HG03060 (cell line): ENCODE results near the gene OR4D1.

Source experiments
- ATAC-seq: cut with Tn5 transposase; IDR thresholded peaks from one replicate; pipeline ENCODE4 v1.9.1; 2021; ENCODE audit warnings: low read depth, moderate number of reproducible peaks; ENCODE audit not compliant: unreplicated experiment

The OR4D1 gene

DNA sequence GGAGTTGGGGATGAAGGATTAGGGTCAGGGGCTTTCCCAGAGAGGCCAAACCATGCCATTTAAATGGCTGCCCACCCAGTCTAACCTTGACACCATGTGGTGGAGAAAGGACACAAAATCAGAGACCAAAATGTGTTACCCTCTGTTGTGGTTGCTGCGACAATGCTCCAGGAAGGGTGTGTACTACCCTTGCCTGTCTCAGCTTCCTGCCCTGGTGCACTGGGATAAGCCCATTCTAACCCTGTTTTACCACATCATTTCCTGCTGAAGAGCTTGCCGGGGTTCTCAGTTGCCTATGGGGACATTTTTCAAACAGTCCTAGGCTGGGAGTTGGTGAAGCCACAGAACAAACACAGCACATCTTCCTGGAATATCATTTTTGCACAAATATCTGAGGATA, 4.9 kb downstream of the OR4D1 start:
- ATAC-seq: no peak

- ATAC-seq: no peak
Measured at GRCh38 chr17:58153671-58154070, 5.5 kb downstream of the OR4D1 start.

DNA sequence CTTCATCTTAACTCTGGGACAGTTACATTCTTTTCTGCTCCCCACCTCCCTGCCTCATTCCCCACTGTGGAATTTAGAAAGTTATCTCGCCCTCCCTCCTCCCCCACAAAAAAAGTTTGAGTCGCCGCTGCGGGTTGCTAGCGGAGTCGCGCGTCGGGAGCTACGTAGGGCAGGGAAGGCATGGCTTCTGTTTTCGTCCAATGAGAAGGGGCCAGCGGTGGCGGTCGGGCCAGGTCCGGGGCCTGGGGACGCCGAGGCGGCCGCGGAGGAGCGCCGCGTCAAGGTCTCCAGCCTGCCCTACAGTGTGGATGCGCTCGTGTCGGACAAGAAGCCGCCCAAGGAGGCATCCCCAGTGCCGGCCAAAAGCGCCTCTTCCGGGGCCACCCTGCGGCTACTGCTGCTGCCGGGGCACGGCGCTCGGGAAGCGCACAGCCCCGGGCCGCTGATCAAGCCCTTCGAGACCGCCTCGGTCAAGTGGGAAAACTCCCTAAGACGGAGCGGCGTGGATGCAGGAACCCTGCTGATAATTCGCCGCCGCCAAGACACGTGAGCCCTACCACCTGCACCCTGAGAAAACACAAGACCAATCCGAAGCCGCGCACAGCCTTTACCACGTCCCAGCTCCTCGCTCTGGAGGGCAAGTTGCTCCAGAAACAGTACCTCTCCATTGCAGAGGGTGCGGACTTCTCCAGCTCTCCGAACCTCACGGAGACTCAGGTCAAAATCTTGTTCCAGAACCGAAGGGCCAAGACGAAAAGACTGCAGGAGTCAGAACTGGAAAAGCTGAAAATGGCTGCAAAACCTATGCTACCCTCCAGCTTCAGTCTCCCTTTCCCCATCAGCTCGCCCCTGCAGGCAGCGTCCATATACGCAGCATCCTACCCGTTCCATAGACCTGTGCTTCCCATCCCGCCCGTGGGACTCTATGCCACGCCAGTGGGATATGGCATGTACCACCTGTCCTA, 8.9 kb downstream of the OR4D1 start:
- ATAC-seq: no peak

DNA sequence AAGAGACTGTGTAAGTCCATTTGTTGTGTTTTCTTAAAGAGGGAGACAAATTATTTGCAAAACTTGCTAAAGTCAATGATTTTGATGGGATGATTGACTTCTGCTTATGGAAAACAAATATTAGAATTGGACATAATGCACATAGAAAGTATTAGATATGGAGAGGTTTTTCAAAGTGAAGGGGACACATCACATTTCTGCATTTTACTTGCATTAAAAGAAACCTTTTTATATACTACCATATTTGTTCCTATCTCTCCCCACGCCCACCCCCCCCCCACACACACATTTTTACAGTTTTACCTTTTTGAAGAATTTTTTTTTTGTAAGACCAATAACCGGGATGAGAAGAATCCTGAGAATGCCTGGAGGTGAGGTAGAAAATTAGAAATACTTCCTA, 10.0 kb downstream of the OR4D1 start:
- ATAC-seq: no peak

DNA sequence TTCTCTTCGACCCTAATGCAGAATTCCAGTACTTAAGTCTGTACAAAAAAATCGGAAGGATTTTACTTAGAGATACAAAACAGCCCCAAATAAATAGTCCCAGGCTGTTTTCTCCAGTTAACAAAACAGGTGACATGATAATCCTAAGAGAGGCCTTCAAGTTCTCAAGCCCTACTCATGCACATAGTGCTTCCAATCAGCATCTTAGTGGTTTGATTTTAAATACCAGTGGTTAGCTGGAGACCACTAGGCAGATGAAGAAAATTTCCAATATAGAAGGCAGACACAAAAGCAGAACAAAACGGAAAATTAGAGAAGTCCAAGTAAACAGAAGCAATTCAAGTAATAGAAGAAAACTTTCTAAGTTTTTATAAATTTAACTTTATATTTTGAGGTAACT, 13.4 kb downstream of the OR4D1 start:
- no peak for ATAC-seq

GRCh38 chr17:58165981-58166380, 17.8 kb downstream of the OR4D1 start:
- ATAC-seq: no peak

DNA sequence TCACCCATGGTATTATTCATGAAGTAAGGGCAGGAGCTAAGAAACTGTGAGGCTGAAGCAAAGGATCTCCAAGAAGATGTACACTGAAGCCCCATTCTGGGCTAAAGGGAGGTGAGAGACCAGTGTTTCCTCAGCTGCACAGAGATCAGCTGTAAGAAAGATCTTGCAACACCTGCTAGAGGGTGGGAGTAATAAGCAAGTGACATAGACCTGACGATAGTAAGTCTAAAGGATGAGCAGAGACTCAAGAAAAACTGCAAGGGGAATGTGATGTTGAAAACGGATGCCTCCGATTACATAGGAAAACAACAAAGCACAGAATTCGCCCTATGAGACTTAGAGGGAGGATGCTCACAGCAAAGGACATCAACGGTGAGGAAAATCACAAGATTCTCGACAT, 18.5 kb downstream of the OR4D1 start, which contains the start of gene OR4D2:
Gene OR4D2, plus strand, starts transcription at position 301 of the 400 bp plus-strand sequence. CDS start 2,674 bp downstream, outside the sequence.
- ATAC-seq: no peak

GRCh38 chr17:58170622-58171021, 22.4 kb downstream of the OR4D1 start:
- ATAC-seq: no peak

GRCh38 chr17:58172369-58173071, 24.3 kb downstream of the OR4D1 start:
- no peak for ATAC-seq

DNA sequence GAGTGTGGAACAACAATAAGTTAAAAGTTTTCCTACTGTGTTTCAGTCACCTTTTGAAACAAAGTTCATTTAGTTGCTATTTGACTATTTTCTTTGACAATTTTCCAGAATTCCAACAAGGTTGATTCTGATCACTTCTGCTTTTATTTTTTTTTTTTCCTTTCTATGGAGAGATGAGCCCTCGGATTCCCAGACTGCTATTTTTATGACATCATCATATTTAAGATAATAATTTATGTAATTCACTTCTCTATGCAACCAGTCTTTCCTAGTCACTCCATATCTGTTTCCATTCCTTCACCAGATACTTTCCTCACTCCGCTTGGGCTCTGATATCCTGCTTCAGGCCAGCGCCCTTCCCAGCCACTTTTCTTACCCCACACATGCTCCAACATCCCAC, 26.7 kb downstream of the OR4D1 start:
- ATAC-seq: no peak

DNA sequence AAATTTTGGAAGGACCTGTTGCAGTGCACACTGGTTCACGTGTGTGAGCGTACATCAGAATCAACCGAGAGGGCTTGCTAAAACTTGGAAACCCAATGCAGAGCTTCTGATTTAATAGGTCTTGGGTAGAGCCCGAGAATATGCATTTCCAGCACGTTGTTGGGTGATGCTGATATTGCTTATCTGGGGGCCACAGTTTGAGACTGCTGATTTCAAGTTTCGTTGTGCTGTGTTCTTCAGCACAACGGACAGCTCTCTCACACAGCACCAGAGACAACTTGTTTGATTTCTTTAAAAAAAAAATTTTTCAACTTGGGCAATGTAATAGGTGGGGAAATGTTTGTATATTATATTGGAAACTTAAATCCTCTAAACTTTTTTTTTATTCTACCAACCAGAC, 28.0 kb downstream of the OR4D1 start:
- no peak for ATAC-seq

DNA sequence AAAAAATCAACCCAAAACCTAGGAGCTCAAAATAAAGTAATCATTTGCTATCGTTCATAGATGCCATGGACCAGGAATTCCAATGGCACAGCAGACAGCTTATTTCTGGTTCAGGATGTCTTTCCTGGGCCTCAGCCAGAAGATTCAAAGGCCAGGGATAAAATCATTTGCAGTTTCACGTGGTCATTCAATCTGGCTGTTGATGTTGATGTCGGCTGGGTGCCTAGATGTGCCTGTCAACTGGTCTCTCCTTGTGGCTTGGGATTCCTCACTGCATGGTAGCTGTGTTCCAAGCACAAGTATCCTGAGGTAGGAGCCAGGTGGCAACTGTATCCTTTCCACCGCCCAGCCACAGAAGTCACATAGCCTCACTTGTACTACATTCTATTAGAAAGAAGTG, 33.6 kb downstream of the OR4D1 start:
- ATAC-seq: no peak

- ATAC-seq: no peak
Measured at GRCh38 chr17:58183514-58183913, 35.3 kb downstream of the OR4D1 start.

- no peak for ATAC-seq
Measured at GRCh38 chr17:58184308-58184985, 36.3 kb downstream of the OR4D1 start.

DNA sequence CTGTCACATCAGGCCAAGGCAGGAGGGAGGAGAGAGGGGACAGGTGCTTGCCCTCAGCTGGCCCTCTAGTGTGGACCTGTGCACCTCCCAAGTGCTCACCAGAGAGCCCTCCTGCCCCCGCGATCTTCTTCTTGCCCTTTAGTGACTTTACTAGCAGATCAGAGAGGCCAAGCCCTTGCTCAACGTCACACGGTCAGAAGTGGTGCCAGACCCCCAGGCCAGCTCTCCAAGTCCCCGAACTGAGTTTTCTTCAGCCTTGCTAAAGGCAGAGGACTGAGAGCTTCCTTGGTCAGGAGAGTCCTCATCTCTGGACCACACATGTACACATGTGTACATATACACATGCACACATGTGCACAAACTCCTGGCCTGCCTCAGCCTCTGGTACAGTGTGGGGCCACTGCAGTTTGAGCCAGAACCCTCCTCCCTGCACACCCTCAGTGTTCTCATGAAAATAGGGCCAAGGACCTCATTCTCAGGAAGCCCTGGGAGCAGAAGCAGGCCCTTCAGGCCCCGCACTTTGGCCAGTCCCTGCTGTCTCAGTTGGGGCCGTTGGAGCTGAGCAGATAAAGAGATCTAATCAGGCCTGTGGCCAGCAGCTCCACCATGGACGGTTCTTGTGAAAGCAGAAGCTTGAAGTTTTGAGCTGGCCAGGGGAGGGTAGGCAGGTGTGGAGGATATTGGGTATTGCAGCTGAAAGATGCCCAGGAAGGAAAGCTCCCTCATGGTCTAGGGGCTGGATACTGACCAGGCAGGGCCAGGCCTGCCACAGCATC, 37.0 kb downstream of the OR4D1 start:
- ATAC-seq: no peak

- no peak for ATAC-seq
Measured at GRCh38 chr17:58186591-58186990, 38.4 kb downstream of the OR4D1 start.

DNA sequence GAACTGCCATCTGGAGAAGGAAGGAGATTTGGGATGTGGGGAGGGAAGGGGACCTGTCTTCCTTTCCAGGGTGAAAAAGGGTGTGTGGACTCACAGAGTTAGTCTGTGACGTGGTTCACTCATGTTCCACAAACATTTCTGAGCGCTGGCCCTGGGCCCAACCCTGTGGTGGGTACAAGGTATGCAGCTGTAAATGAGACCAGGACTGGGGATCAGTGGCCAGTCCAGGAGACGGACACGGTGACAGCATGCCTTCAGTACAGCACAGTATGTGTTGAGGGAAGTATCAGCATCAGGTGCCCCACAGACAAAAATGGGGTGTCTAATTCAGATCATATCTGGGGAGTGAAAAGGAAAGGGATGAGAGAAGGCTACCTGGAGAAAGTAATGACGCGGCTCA, 38.9 kb downstream of the OR4D1 start:
- no peak for ATAC-seq

- ATAC-seq: no peak
Measured at GRCh38 chr17:58187675-58188074, 39.5 kb downstream of the OR4D1 start.

- no peak for ATAC-seq
Measured at GRCh38 chr17:58189436-58190146, 41.4 kb downstream of the OR4D1 start.
